ENCODE measurements around the gene YWHAG.
"Not testable (repeated sequence)": the region's sequence is repeated elsewhere in the genome, so short reads cannot be mapped to it uniquely, and the experiment has no call there.

YWHAG gene

GRCh38 chr7:76364198-76364584 is 5.4 kb upstream of the YWHAG start:
- no peak for TF ChIP-seq CTCF (IDR thresholded peaks at IDR 0.05; ENCODE audit: low read length, missing control alignments)
- peak overlapping the region; percentile 27 for H3K4me3 ChIP-seq (replicated peaks; ENCODE audit: low read depth, low read length)
- DNase-seq (ENCODE audit: low read depth): peak; percentile 77

- DNase-seq (ENCODE audit: low read depth): not testable (repeated sequence)
Observed at GRCh38 chr7:76363754-76364153, 5.0 kb upstream of the YWHAG start.

GRCh38 chr7:76359978-76360638 is 1.3 kb upstream of the YWHAG start:
- DNase-seq (ENCODE audit: low read depth): no peak
- no peak for TF ChIP-seq CTCF (IDR thresholded peaks at IDR 0.05; ENCODE audit: low read length, missing control alignments)
- H3K4me3 ChIP-seq (replicated peaks; ENCODE audit: low read depth, low read length): no peak overlapping the region

More at GRCh38 chr7:76363754-76364153, 5.0 kb upstream of the YWHAG start:
- not testable (repeated sequence) for H3K4me3 ChIP-seq (replicated peaks; ENCODE audit: low read depth, low read length)

DNA sequence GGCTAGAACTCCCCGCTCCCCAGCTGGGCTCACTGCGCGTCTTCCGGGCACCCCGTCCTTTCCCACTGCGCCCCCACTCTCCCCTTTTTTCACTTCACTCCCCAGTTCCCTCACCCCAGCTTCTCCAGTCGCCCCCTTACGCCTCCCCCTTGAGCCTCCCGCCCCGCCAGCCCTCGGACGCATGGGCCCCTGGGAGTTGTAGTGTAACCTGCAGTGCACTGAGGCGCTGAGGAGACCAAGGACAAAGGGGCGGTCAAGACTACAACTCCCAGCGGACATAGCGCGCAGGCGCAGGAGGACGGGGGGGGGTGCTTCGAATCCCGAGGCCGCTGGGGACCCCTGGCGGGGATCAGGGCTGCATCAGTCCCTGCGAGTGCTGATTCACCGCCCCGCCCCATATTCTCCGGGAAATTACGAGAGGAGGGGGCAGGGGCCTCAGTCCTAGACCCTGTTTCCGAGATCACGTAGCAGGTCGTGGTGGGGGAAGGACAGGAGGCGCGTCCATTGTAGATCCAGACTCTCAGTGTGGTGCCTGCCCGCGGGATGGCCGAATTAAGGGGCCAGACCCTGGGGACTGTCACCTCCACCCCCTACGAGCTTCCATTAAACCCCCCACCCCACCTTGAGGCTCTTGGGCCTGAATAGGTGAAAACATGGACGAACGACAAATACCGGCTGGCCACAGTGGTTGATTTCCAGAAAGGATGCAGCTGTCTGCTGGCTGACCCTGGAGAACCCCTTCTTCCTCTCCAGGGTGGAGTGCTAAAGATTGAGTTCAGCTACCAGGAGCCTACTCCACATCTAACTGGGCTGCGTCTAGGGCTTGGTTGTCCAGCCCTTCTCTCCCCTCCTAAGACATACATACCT is 553 bp upstream of the YWHAG start:
- peak; percentile 99 for DNase-seq (ENCODE audit: low read depth)
- H3K4me3 ChIP-seq (replicated peaks; ENCODE audit: low read depth, low read length): peak overlapping the region; percentile 97
- peak; percentile 62 for TF ChIP-seq CTCF (IDR thresholded peaks at IDR 0.05; ENCODE audit: low read length, missing control alignments)

GRCh38 chr7:76358011-76358480 is 745 bp downstream of the YWHAG start:
- TF ChIP-seq CTCF (IDR thresholded peaks at IDR 0.05; ENCODE audit: low read length, missing control alignments): no peak
- DNase-seq (ENCODE audit: low read depth): no peak
- H3K4me3 ChIP-seq (replicated peaks; ENCODE audit: low read depth, low read length): peak overlapping the region; percentile 97

GRCh38 chr7:76357475-76358010 is 1.2 kb downstream of the YWHAG start:
- no peak for TF ChIP-seq CTCF (IDR thresholded peaks at IDR 0.05; ENCODE audit: low read length, missing control alignments)
- DNase-seq (ENCODE audit: low read depth): no peak
- peak overlapping the region; percentile 97 for H3K4me3 ChIP-seq (replicated peaks; ENCODE audit: low read depth, low read length)

DNA sequence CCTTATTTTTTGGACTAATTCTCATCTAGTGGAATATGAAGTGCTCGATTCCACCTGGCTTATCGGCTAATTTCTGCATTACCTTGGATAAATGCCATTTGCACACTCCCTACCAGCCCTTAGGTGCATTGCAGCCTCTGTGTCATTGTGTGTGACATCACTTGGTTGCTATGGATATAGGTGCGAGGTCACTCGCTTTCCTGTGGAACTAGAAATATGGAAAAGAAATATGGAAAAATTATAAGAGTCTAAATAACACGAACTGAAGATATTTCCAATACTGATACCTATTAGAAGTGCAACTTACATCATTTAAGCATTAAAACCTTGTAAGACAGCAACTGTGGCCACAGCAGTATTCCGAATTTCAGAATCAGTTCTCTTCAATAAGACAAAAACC is 2.0 kb downstream of the YWHAG start:
- peak overlapping the region; percentile 97 for H3K4me3 ChIP-seq (replicated peaks; ENCODE audit: low read depth, low read length)
- DNase-seq (ENCODE audit: low read depth): peak; percentile 48
- TF ChIP-seq CTCF (IDR thresholded peaks at IDR 0.05; ENCODE audit: low read length, missing control alignments): no peak
